Gastroesophageal sphincter (tissue), 3 donors: ENCODE results near the gene TBL1XR1.

Source experiments
- EP300 ChIP-seq: sonication (generic); formaldehyde crosslinking; IDR thresholded peaks from one replicate; pipeline ENCODE4 v1.6.1; 2017; ENCODE audit warnings: antibody characterized with exemption, mild to moderate bottlenecking
- POLR2A ChIP-seq, 2 donors: fragments of 450-650 bp; IDR thresholded peaks; one replicate each; pipeline ENCODE4 v1.6.1; 2017; ENCODE audit warnings: antibody characterized with exemption in 2 of 2, mild to moderate bottlenecking in 2 of 2, moderate library complexity in 1 of 2
- TF ChIP-seq, protein P1 (sequence below), 4 experiments: fragments of 200-600 bp in 2 of 4; fragments of 450-650 bp in 2 of 4; sonication (generic) in 1 of 4; IDR thresholded peaks; one replicate each; pipeline ENCODE4 v1.5.1; 2017 to 2019; ENCODE audit warnings: antibody characterized with exemption in 4 of 4, mild to moderate bottlenecking in 2 of 4, moderate library complexity in 2 of 4

DNA sequence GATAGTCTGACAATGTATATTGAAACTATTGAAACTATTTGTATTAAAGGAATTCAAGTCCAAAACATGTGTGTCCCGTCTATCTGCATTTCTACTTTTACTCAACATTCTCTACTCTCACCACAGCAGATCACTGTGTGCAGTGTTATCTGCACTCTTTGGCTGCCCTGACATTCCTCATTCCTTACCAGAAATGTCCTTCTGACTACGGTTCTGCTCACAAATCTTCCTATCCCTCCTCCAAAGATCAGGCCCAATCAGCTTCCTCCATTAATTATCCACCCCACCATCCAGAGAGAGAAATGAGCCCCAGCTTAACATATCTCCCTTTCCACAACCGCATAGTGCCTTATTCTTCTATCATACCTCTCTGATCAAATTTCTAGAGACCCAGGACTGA is 94.7 kb downstream of the TBL1XR1 start:
- TF ChIP-seq, protein P1, sequence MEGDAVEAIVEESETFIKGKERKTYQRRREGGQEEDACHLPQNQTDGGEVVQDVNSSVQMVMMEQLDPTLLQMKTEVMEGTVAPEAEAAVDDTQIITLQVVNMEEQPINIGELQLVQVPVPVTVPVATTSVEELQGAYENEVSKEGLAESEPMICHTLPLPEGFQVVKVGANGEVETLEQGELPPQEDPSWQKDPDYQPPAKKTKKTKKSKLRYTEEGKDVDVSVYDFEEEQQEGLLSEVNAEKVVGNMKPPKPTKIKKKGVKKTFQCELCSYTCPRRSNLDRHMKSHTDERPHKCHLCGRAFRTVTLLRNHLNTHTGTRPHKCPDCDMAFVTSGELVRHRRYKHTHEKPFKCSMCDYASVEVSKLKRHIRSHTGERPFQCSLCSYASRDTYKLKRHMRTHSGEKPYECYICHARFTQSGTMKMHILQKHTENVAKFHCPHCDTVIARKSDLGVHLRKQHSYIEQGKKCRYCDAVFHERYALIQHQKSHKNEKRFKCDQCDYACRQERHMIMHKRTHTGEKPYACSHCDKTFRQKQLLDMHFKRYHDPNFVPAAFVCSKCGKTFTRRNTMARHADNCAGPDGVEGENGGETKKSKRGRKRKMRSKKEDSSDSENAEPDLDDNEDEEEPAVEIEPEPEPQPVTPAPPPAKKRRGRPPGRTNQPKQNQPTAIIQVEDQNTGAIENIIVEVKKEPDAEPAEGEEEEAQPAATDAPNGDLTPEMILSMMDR (IDR thresholded peaks at IDR 0.05), result no peak
- no peak for TF ChIP-seq POLR2A (IDR thresholded peaks at IDR 0.05)
- no peak for TF ChIP-seq EP300
